Esophagus squamous epithelium (tissue), 5 donors: ENCODE results near the gene GMEB2. TPM values are rescaled to one million over a fixed set of nuclear protein-coding genes. Genes with fewer than 3 reads are reported as not detected.

Source experiments
- DNase-seq: peaks from one replicate; lab custom pipeline; 2025; lab: John Stamatoyannopoulos, UW
- H3K27ac ChIP-seq, 4 donors: fragments of 200-600 bp; sonication (generic); one replicate each; pipeline ENCODE4 v1.5.1; 2016 to 2019; ENCODE audit warnings: mild to moderate bottlenecking in 1 of 4
- H3K27me3 ChIP-seq, 4 donors: fragments of 200-600 bp; sonication (generic); 1 replicate in 3 of 4; 2 replicates in 1 of 4; pipeline versions ENCODE4 v1.5.1 to v1.6.0; 2017 to 2021; ENCODE audit warnings: antibody characterized with exemption in 1 of 4
- H3K36me3 ChIP-seq, 3 donors: fragments of 200-600 bp; sonication (generic); one replicate each; pipeline ENCODE4 v1.5.1; 2016 to 2019
- H3K4me1 ChIP-seq, 3 donors: fragments of 200-600 bp; sonication (generic); one replicate each; pipeline ENCODE4 v1.5.1; 2017 to 2019
- H3K4me3 ChIP-seq, 4 donors: fragments of 200-600 bp; sonication (generic); 1 replicate in 3 of 4; 2 replicates in 1 of 4; pipeline ENCODE4 v1.5.1; 2016 to 2019; ENCODE audit warnings: mild to moderate bottlenecking in 2 of 4, moderate library complexity in 1 of 4
- H3K9me3 ChIP-seq, 3 donors: fragments of 200-600 bp; sonication (generic); one replicate each; pipeline ENCODE4 v1.5.1; 2016 to 2019
- CTCF ChIP-seq, 6 experiments: fragments of 450-650 bp in 4 of 6; fragments of 200-600 bp in 2 of 6; sonication (generic) in 2 of 6; IDR thresholded peaks; one replicate each; pipeline ENCODE4 v1.5.1; 2016 to 2019; ENCODE audit warnings: antibody characterized with exemption in 6 of 6, mild to moderate bottlenecking in 4 of 6, moderate library complexity in 4 of 6
- POLR2A ChIP-seq, 4 donors: fragments of 450-650 bp; IDR thresholded peaks; one replicate each; pipeline ENCODE4 v1.6.1; 2017; ENCODE audit warnings: antibody characterized with exemption in 4 of 4, mild to moderate bottlenecking in 4 of 4, moderate library complexity in 3 of 4
- WGBS, 2 donors: methylation state at CpG; one replicate each; pipeline ENCODE4 v1.1.5; 2018; 5-methylcytosine and 5-hydroxymethylcytosine counted together
- intact Hi-C: fragments of 100-400 bp; cut with DNase I; formaldehyde crosslinking; loops from one replicate; pipeline ENCODE4 v1.15.0; 2022
- total RNA-seq, 4 donors: library from RNA; depleted of rRNA; stranded (reverse); fragments of >200 nt; gene quantifications; one replicate each; pipeline ENCODE4 v1.1.0, GENCODE V29; 2016
- donor health status: DM: yes; HTN: yes; CAD: no.

Gene GMEB2
- total RNA-seq, 4 donors from 2014 or later: 7.2 to 12.0 (median 11.0) TPM

GRCh38 chr20:63542031-63542559 is 84.8 kb downstream of the GMEB2 start:
- 73 to 74% methylated on average over 6 to 10 of the region's 36 CpGs for WGBS, 2 donors
- peaks cover 14 to 74% (median 33%) of the 10 kb centered on the region in 3 donors for H3K4me1 ChIP-seq

GRCh38 chr20:63541371-63541770 is 85.5 kb downstream of the GMEB2 start:
- TF ChIP-seq CTCF (IDR thresholded peaks at IDR 0.05): no peak
- TF ChIP-seq POLR2A (IDR thresholded peaks at IDR 0.05): no peak
- H3K27me3 ChIP-seq: peaks cover 0 to 82% (median 0%) of the 10 kb centered on the region in 4 donors
- peaks cover 14 to 81% (median 33%) of the 10 kb centered on the region in 3 donors for H3K4me1 ChIP-seq
- no peak overlapping the region for H3K4me3 ChIP-seq
- H3K9me3 ChIP-seq: no peaks in the 10 kb centered on the region
- no peaks in the 10 kb centered on the region for H3K36me3 ChIP-seq
- 83% methylated on average over 10 of the region's 28 CpGs; no CpG with 5 or more reads in 1 of the 2 donors for WGBS, 2 donors
- DNase-seq: no peak
- H3K27ac ChIP-seq: no peak overlapping the region
- intact Hi-C loops: no loop called here

More at GRCh38 chr20:63542031-63542559, 84.8 kb downstream of the GMEB2 start:
- peak overlapping the region in 3 of 4 donors; percentile 5 to 39 (median 37) for H3K27ac ChIP-seq
- intact Hi-C loops: no loop called here
- DNase-seq: no peak
- peak overlapping the region in 1 of 4 donors; percentile 29 for H3K4me3 ChIP-seq
- TF ChIP-seq CTCF (IDR thresholded peaks at IDR 0.05): no peak
- peak in 1 of 4 donors; percentile 41 for TF ChIP-seq POLR2A (IDR thresholded peaks at IDR 0.05)
- peaks cover 0 to 82% (median 0%) of the 10 kb centered on the region in 4 donors for H3K27me3 ChIP-seq
- H3K9me3 ChIP-seq: no peaks in the 10 kb centered on the region
- H3K36me3 ChIP-seq: no peaks in the 10 kb centered on the region

GRCh38 chr20:63540417-63541186 is 86.3 kb downstream of the GMEB2 start:
- Histone ChIP-seq H3K27ac (no peak overlapping the region), H3K4me1 (peaks cover 14 to 81% (median 33%) of the 10 kb centered on the region in 3 donors), H3K36me3 (no peaks in the 10 kb centered on the region), H3K9me3 (no peaks in the 10 kb centered on the region), H3K27me3 (peaks cover 0 to 78% (median 0%) of the 10 kb centered on the region in 4 donors), H3K4me3 (no peak overlapping the region)
- DNase-seq: no peak
- no peak for TF ChIP-seq POLR2A (IDR thresholded peaks at IDR 0.05)
- no peak for TF ChIP-seq CTCF (IDR thresholded peaks at IDR 0.05)
- WGBS, 2 donors: 55% methylated on average over 2 of the region's 49 CpGs; no CpG with 5 or more reads in 1 of the 2 donors
- intact Hi-C loops: no loop called here

GRCh38 chr20:63539441-63540370 is 87.2 kb downstream of the GMEB2 start:
- Histone ChIP-seq H3K27me3 (peaks cover 0 to 79% (median 0%) of the 10 kb centered on the region in 4 donors), H3K36me3 (no peaks in the 10 kb centered on the region), H3K4me3 (no peak overlapping the region), H3K9me3 (no peaks in the 10 kb centered on the region), H3K4me1 (peaks cover 19 to 81% (median 29%) of the 10 kb centered on the region in 3 donors), H3K27ac (no peak overlapping the region)
- intact Hi-C loops: loop anchor here (5.0 kb wide), 2 partner anchors 198 to 433 kb away; partner anchors contain the start of genes LIME1 and SLC2A4RG
- no CpG with 5 or more reads among the region's 29 CpGs for WGBS, 2 donors
- TF ChIP-seq CTCF (IDR thresholded peaks at IDR 0.05) (no peak), POLR2A (IDR thresholded peaks at IDR 0.05) (no peak)
- no peak for DNase-seq
